ENCODE data around the gene ZDHHC11B. TPM values are rescaled to one million over a fixed set of nuclear protein-coding genes. Genes with fewer than 3 reads are reported as not detected.
"Not testable (repeated sequence)": the region's sequence is repeated elsewhere in the genome, so short reads cannot be mapped to it uniquely, and the experiment has no call there.

The ZDHHC11B gene
- polyA plus RNA-seq, 1 donor from 2014 or later, result 9.9 TPM

GRCh38 chr5:756171-756570, 28.4 kb downstream of the ZDHHC11B start:
- H4K20me1 ChIP-seq (ENCODE audit: insufficient read depth), result no peaks in the 10 kb centered on the region
- no peaks in the 10 kb centered on the region for H3K79me2 ChIP-seq (replicated peaks; ENCODE audit: insufficient read depth, low read length)
- no peak overlapping the region for H3K27ac ChIP-seq (ENCODE audit: low read length)
- H3K9me2 ChIP-seq (ENCODE audit: insufficient read depth, low read length), result no peaks in the 10 kb centered on the region
- no peak overlapping the region for H3K4me3 ChIP-seq (ENCODE audit: low read length)
- TF ChIP-seq EP300 (conservative IDR thresholded peaks at IDR 0.05; ENCODE audit: poor library complexity, severe bottlenecking) (no peak), SMC3 (conservative IDR thresholded peaks at IDR 0.05; ENCODE audit: poor library complexity) (no peak), RAD21 (conservative IDR thresholded peaks at IDR 0.05) (no peak), POLR2AphosphoS5 (IDR thresholded peaks at IDR 0.05) (no peak), MXI1 (conservative IDR thresholded peaks at IDR 0.05; ENCODE audit: poor library complexity, severe bottlenecking) (no peak), TAF1 (IDR thresholded peaks at IDR 0.05; ENCODE audit: low read depth) (no peak)
- TF ChIP-seq, protein P1, sequence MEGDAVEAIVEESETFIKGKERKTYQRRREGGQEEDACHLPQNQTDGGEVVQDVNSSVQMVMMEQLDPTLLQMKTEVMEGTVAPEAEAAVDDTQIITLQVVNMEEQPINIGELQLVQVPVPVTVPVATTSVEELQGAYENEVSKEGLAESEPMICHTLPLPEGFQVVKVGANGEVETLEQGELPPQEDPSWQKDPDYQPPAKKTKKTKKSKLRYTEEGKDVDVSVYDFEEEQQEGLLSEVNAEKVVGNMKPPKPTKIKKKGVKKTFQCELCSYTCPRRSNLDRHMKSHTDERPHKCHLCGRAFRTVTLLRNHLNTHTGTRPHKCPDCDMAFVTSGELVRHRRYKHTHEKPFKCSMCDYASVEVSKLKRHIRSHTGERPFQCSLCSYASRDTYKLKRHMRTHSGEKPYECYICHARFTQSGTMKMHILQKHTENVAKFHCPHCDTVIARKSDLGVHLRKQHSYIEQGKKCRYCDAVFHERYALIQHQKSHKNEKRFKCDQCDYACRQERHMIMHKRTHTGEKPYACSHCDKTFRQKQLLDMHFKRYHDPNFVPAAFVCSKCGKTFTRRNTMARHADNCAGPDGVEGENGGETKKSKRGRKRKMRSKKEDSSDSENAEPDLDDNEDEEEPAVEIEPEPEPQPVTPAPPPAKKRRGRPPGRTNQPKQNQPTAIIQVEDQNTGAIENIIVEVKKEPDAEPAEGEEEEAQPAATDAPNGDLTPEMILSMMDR (IDR thresholded peaks at IDR 0.05; ENCODE audit: poor library complexity, severe bottlenecking), result no peak
- no peaks in the 10 kb centered on the region for H3K27me3 ChIP-seq (ENCODE audit: insufficient read depth, low read depth, low read length)
- no peak overlapping the region for H3K9ac ChIP-seq (ENCODE audit: low read length)
- H3K9me3 ChIP-seq (ENCODE audit: low read length), result no peaks in the 10 kb centered on the region
- H2AFZ ChIP-seq (ENCODE audit: low read depth, low read length), result no peak overlapping the region
- H3K4me2 ChIP-seq (ENCODE audit: low read length), result no peak overlapping the region
- no peaks in the 10 kb centered on the region for H3F3A ChIP-seq (ENCODE audit: insufficient read depth, low read length, poor library complexity, severe bottlenecking)
- H3K36me3 ChIP-seq (ENCODE audit: insufficient read depth, low read length), result peaks cover 5% of the 10 kb centered on the region

DNA sequence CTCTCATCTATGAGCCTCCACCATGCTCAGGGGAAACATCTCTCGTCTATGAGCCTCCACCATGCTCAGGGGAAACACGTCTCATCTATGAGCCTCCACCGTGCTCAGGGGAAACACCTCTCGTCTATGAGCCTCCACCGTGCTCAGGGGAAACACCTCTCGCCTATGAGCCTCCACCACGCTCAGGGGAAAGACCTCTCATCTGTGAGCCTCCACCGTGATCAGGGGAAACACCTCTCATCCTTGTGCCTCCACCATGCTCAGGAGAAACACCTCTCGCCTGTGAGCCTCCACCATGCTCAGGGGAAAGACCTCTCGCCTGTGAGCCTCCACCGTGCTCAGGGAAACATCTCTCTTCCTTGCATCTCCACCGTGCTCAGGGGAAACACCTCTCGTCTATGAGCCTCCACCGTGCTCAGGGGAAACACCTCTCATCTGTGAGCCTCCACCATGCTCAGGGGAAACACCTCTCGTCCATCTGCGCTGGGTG, 30.3 kb downstream of the ZDHHC11B start:
- H3K36me3 ChIP-seq (ENCODE audit: insufficient read depth, low read length); H3F3A ChIP-seq (ENCODE audit: insufficient read depth, low read length, poor library complexity, severe bottlenecking); H3K9me3 ChIP-seq (ENCODE audit: low read length); H3K9ac ChIP-seq (ENCODE audit: low read length); H3K9me2 ChIP-seq (ENCODE audit: insufficient read depth, low read length); H3K4me2 ChIP-seq (ENCODE audit: low read length); H3K4me3 ChIP-seq (ENCODE audit: low read length); H2AFZ ChIP-seq (ENCODE audit: low read depth, low read length); H3K27ac ChIP-seq (ENCODE audit: low read length); H3K27me3 ChIP-seq (ENCODE audit: insufficient read depth, low read depth, low read length); H3K79me2 ChIP-seq (replicated peaks; ENCODE audit: insufficient read depth, low read length); H4K20me1 ChIP-seq (ENCODE audit: insufficient read depth): not testable (repeated sequence)

- not testable (repeated sequence) for H3K4me3 ChIP-seq (ENCODE audit: low read length); H3F3A ChIP-seq (ENCODE audit: insufficient read depth, low read length, poor library complexity, severe bottlenecking); H3K27me3 ChIP-seq (ENCODE audit: insufficient read depth, low read depth, low read length); H3K9me2 ChIP-seq (ENCODE audit: insufficient read depth, low read length); H3K9me3 ChIP-seq (ENCODE audit: low read length); H2AFZ ChIP-seq (ENCODE audit: low read depth, low read length); H3K79me2 ChIP-seq (replicated peaks; ENCODE audit: insufficient read depth, low read length); H3K4me2 ChIP-seq (ENCODE audit: low read length); H3K9ac ChIP-seq (ENCODE audit: low read length); H4K20me1 ChIP-seq (ENCODE audit: insufficient read depth); H3K36me3 ChIP-seq (ENCODE audit: insufficient read depth, low read length); H3K27ac ChIP-seq (ENCODE audit: low read length)
Measured at GRCh38 chr5:753567-754142, 30.9 kb downstream of the ZDHHC11B start.

DNA sequence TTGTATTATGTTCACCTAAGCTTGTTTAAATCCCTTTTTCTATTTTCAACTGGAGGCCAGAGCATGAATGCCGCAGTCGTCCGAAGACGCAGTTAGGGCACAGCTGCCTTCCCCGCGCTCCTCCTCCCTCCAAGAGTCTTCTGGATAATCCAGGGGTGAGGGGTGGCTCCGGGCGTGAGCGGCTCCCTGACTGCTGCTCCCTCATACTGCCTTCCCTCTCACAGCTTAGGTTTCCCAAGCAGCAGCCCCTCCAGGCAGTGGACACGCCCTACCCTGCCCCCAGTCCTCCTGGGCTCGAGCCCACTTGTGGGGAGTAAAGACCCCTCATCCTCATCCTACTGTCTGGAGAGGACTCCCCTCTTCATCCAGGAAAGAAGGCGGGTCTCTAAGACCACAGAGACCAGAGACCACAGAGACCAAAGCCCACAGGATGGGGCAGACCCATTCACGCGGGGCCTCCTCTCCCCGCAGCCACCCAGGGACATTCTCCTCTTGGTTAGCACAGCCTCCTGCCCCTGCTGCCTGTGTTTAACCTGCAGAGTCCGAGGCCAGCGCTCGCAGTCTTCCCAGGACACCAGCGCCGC, 31.9 kb downstream of the ZDHHC11B start:
- not testable (repeated sequence) for H3K4me3 ChIP-seq (ENCODE audit: low read length); H3K9ac ChIP-seq (ENCODE audit: low read length); H3K4me2 ChIP-seq (ENCODE audit: low read length); H3K9me2 ChIP-seq (ENCODE audit: insufficient read depth, low read length); H4K20me1 ChIP-seq (ENCODE audit: insufficient read depth); H3K79me2 ChIP-seq (replicated peaks; ENCODE audit: insufficient read depth, low read length); H3K27me3 ChIP-seq (ENCODE audit: insufficient read depth, low read depth, low read length); H2AFZ ChIP-seq (ENCODE audit: low read depth, low read length); H3F3A ChIP-seq (ENCODE audit: insufficient read depth, low read length, poor library complexity, severe bottlenecking); H3K27ac ChIP-seq (ENCODE audit: low read length); H3K9me3 ChIP-seq (ENCODE audit: low read length); H3K36me3 ChIP-seq (ENCODE audit: insufficient read depth, low read length)

- not testable (repeated sequence) for H3K9ac ChIP-seq (ENCODE audit: low read length); H3K9me2 ChIP-seq (ENCODE audit: insufficient read depth, low read length); H3K27ac ChIP-seq (ENCODE audit: low read length); H3K4me2 ChIP-seq (ENCODE audit: low read length); H3K4me3 ChIP-seq (ENCODE audit: low read length); H2AFZ ChIP-seq (ENCODE audit: low read depth, low read length); H3K36me3 ChIP-seq (ENCODE audit: insufficient read depth, low read length); H3K79me2 ChIP-seq (replicated peaks; ENCODE audit: insufficient read depth, low read length); H3K9me3 ChIP-seq (ENCODE audit: low read length); H4K20me1 ChIP-seq (ENCODE audit: insufficient read depth); H3K27me3 ChIP-seq (ENCODE audit: insufficient read depth, low read depth, low read length); H3F3A ChIP-seq (ENCODE audit: insufficient read depth, low read length, poor library complexity, severe bottlenecking)
Measured at GRCh38 chr5:751992-752391, 32.5 kb downstream of the ZDHHC11B start.
